GM18868 (cell line): ENCODE data around the gene EIPR1.

ENCODE experiments used
- ATAC-seq: cut with Tn5 transposase; IDR thresholded peaks from one replicate; pipeline ENCODE4 v1.9.1; 2021; ENCODE audit warnings: mild to moderate bottlenecking, moderate library complexity; ENCODE audit not compliant: unreplicated experiment

Gene EIPR1

DNA sequence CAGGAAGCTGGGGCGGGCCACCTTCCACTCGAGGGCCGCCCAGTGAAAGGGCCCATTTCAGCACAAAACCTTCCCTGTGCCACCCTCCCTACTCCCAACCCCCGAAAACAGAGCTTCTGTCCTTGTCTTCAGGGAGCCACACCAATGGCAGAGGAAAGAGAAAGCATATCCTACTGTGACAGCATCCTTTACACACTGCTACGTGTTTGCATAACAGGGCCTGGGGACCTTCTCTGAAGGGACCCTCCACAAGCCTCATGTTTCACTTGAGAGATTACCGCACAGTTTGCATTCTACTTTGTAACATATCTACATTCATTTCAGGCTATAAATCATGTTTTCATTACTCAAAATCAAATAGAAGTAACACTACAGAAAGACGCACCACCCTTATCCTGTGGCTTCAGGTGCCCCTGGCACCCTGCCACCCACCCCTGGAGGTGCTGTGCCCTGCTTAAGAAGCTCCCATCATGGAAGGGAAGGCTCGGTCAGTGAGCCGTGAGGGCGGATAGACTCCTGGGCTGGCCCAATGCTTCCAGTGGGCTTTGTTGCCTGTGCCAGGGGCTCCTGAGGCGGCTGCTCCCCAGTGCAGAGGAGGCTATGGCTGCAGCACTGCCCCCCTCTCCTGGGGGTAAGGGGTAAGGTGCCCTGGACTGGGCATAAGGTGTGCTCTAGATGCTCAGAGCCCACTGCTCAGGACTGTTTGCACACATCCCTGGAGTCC, 52.0 kb downstream of the EIPR1 start:
- ATAC-seq = no peak

GRCh38 chr2:3324404-3325281, 53.0 kb downstream of the EIPR1 start:
- no peak for ATAC-seq

- ATAC-seq = no peak
These were observed 53.6 kb downstream of the EIPR1 start for GRCh38 chr2:3324036-3324386.

DNA sequence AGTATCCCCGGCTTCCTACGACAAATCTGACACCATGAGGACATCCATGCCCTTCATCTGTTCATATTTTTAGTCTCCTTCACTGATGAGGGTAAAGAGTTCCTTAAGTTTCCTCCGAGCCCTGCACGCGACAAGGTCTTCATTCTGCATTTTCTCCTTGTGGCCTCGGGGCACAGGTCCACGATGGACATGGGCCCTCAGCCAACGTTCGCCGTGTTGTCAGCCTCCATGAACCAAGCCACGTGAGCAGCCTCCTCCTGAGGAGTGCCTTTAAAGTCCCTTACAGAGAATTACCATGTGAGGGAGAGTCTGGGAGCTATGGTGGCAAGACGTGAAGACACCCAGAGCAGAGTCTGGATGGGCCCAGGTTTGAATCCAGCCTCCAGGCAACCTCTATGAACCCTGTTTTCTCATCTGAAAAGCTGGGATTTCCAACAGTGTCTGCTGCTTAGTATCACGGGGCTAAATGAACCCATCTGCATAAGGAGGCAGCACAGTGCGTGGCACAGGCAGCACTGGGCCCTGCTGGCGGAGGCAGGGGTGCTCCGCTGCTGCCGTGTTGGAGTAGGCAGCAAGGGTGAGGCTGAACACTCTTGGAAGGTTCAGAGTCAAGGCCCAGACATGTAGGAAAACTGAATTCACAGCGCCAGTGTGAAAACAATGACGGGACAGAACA, 54.1 kb downstream of the EIPR1 start:
- no peak for ATAC-seq

DNA sequence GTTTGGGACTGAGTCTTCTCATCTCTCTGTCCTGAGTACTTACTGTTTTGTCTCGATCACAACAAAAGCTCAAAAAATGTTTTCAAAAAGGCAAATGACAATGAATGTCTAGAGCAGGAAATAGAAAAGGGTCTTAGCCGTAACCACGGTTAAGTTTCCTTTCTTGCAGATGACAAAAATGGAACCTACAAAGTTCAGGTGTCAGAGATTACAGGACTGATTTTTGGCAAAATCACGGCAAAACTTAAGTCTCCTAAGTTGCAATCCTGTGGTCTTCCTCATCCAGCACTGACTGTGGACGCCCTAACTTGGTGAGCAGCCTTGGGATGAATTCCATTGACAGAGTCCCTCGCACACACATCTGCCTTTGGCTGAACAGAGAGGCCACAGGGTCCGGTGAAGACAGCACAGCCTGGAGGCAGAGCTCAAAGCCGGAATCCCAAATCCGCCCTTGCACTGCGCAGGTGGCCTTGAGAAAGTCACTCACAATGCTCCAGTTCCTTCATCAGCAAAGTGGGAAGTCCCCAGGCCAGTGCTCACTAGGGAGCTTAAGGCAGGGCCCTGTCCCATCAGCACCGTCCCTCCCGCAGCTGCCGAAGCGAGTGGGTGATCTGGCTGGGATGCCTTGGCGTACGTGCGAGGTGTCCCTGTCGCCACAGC, 55.2 kb downstream of the EIPR1 start:
- ATAC-seq = no peak

GRCh38 chr2:3321825-3322224, 55.8 kb downstream of the EIPR1 start:
- no peak for ATAC-seq

- no peak for ATAC-seq
These were observed 56.6 kb downstream of the EIPR1 start for GRCh38 chr2:3320910-3321605.

GRCh38 chr2:3319745-3320566, 57.7 kb downstream of the EIPR1 start:
- no peak for ATAC-seq

GRCh38 chr2:3319134-3319533, 58.5 kb downstream of the EIPR1 start:
- ATAC-seq = no peak

DNA sequence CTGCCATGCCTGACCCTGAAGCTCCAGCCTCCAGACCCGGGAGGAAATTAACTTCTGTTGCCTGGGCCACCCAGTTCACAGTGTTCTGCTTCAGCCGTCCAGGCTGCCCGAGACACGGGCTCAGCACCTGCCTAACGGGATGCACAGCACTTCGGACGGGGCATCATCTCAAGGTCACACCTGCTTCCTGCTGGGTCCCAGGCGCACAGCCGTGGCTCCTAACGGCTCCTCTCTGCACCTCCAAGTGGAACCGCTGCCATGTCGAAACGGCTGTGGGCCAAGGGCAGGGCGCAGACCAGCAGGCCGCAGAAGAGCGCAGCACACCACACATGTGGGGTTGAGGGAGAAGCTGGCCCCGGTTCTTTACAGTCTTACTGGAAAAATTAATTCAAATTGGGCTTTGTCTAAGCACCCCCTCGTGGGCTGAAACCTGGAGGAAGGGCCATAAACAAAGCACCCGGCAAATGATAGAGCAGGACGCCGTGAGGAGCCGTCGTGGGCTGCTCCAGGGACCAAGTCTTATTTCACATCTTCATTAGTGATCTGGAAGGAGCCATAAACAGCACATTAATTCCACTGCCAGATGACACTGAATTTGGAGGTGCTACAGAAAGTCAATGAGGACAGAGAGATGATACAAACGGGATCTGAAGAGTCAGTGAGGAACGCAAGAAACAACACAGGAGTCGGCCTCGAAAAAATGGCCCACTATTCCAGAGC, 59.6 kb downstream of the EIPR1 start:
- no peak for ATAC-seq

- no peak for ATAC-seq
These were observed 60.3 kb downstream of the EIPR1 start for GRCh38 chr2:3317277-3317685.

GRCh38 chr2:3316456-3317276, 61.0 kb downstream of the EIPR1 start:
- no peak for ATAC-seq

DNA sequence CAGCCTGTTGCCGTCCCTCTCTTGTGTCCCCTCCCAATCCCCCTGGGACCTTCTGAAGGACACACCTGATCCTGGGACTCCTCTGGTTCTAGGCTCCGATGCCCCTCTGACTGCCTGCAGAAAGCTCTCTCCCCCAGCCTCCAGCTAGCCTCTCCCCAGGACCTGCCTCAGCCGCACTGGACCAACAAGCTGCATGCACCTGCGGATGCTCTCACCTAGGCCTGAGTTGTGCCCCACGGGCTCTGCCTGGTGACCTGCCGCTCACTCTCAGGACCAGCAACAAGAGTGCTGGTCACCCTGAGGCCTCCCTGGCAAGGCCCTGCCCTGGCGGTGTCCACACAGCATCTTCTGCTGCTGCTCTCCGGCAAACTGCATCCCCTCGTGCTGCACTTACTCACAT, 63.0 kb downstream of the EIPR1 start:
- no peak for ATAC-seq

GRCh38 chr2:3313781-3314375, 63.7 kb downstream of the EIPR1 start:
- ATAC-seq = no peak

DNA sequence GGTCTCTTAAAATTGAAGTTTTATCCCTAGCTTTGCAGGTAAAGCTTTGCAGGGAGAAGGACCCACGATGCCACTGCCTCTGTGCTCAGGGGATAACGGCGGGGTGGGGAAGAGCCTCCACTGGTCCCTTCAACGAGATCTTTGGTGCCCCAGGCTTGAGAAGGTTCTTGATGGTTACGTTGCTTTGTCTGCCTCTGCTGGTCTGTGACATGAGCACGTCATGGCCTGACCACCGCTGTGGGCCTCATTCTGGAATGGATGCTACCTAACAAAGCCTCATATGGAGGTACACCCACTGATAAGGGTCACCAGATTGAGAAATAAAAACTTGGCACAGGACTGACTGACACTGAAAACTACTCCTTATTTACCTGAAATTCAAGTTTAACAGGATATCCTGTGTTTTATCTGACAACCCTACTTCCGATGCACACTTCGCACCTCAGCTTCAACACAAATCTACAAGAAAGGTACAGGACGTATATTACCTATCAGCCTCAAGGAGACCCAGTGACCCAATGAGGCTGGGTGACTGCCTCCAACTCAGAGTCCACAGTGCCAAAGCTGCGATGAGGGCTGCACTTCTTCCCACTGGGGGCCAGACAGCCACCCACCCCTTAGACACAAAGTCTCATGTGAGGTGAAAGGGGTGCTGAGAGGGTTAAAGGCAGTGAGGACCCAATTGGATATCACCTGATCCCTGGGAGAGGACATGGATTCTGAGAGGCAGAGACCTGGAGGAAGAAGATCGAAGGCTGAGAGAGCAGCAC, 64.9 kb downstream of the EIPR1 start:
- no peak for ATAC-seq

GRCh38 chr2:3311601-3312000, 66.0 kb downstream of the EIPR1 start:
- ATAC-seq = no peak
